CD14-positive monocyte (primary cell): ENCODE measurements around the gene TNNT3. TPM values are rescaled to one million over a fixed set of nuclear protein-coding genes. Genes with fewer than 3 reads are reported as not detected.

Source experiments
- DNase-seq, 3 donors: peaks; one replicate each; pipeline ENCODE4 v3.0.0-alpha.2; 2011 to 2022
- H2AFZ ChIP-seq: 2 replicates; pipeline ENCODE4 v1.6.0; 2012; ENCODE audit warnings: mild to moderate bottlenecking, low read depth, low read length, inconsistent platforms; ENCODE audit not compliant: insufficient read depth, poor library complexity, severe bottlenecking
- H3K27ac ChIP-seq, 2 donors: 1 replicate in 1 of 2; 2 replicates in 1 of 2; pipeline ENCODE4 v1.5.1; 2012 to 2013; ENCODE audit warnings: low read length in 2 of 2, control low read depth in 1 of 2, inconsistent platforms in 1 of 2, low read depth in 1 of 2, mild to moderate bottlenecking in 1 of 2
- H3K27me3 ChIP-seq, 2 donors: one replicate each; pipeline versions ENCODE4 v1.6.0 to v1.6.1; 2011 to 2013; ENCODE audit warnings: low read length in 2 of 2; ENCODE audit not compliant: control insufficient read depth in 2 of 2, insufficient read depth in 2 of 2
- H3K36me3 ChIP-seq, 2 donors: replicated peaks in 1 of 2; 1 replicate in 1 of 2; 2 replicates in 1 of 2; pipeline versions ENCODE4 v1.5.1 to v1.6.1; 2012 to 2013; ENCODE audit warnings: low read length in 2 of 2, control low read depth in 1 of 2, inconsistent platforms in 1 of 2, mild to moderate bottlenecking in 1 of 2; ENCODE audit not compliant: insufficient read depth in 2 of 2, control insufficient read depth in 1 of 2
- H3K4me1 ChIP-seq, 2 donors: 1 replicate in 1 of 2; 2 replicates in 1 of 2; pipeline versions ENCODE4 v1.5.1 to v1.6.1; 2012 to 2013; ENCODE audit warnings: low read length in 2 of 2, control low read depth in 1 of 2, inconsistent platforms in 1 of 2, mild to moderate bottlenecking in 1 of 2, moderate library complexity in 1 of 2; ENCODE audit not compliant: insufficient read depth in 2 of 2, control insufficient read depth in 1 of 2
- H3K4me2 ChIP-seq: replicated peaks from 2 replicates; pipeline ENCODE3; 2012; ENCODE audit warnings: low read length, moderate library complexity, mild to moderate bottlenecking; ENCODE audit not compliant: poor library complexity, severe bottlenecking; ENCODE audit errors: extremely low read depth
- H3K4me3 ChIP-seq, 3 experiments: fragments of 200-600 bp in 1 of 3; sonication (generic) in 1 of 3; replicated peaks in 1 of 3; 1 replicate in 2 of 3; 2 replicates in 1 of 3; pipeline ENCODE4 v1.5.1; 2011 to 2013; ENCODE audit warnings: low read length in 3 of 3, mild to moderate bottlenecking in 3 of 3, control low read depth in 2 of 3, low read depth in 2 of 3, inconsistent platforms in 1 of 3, moderate library complexity in 1 of 3
- H3K79me2 ChIP-seq: 2 replicates; pipeline ENCODE4 v1.6.0; 2012; ENCODE audit warnings: mild to moderate bottlenecking, control low read depth, inconsistent platforms, low read length, moderate library complexity; ENCODE audit not compliant: insufficient read depth
- H3K9ac ChIP-seq: 2 replicates; pipeline ENCODE4 v1.6.0; 2017; ENCODE audit warnings: low read length, mild to moderate bottlenecking; ENCODE audit not compliant: insufficient read depth, poor library complexity, severe bottlenecking
- H3K9me3 ChIP-seq, 2 donors: replicated peaks in 1 of 2; 1 replicate in 1 of 2; 2 replicates in 1 of 2; pipeline versions ENCODE4 v1.5.1 to v1.6.1; 2012 to 2013; ENCODE audit warnings: low read length in 2 of 2, control low read depth in 1 of 2; ENCODE audit not compliant: control insufficient read depth in 1 of 2, insufficient read depth in 1 of 2
- H4K20me1 ChIP-seq: 2 replicates; pipeline ENCODE4 v1.6.0; 2012; ENCODE audit warnings: mild to moderate bottlenecking, low read length, control low read depth, moderate library complexity; ENCODE audit not compliant: insufficient read depth
- H3K27ac Mint-ChIP-seq, 7 donors: one replicate each; pipeline ENCODE4 v1.8.0; 2020; ENCODE audit warnings: mild to moderate bottlenecking in 7 of 7, mixed read lengths in 7 of 7, moderate library complexity in 6 of 7, inconsistent platforms in 2 of 7
- H3K27me3 Mint-ChIP-seq, 3 donors: one replicate each; pipeline ENCODE4 v1.8.0; 2021 to 2022; ENCODE audit warnings: low read depth in 3 of 3, mild to moderate bottlenecking in 3 of 3, mixed read lengths in 3 of 3, moderate library complexity in 3 of 3, inconsistent platforms in 1 of 3
- H3K36me3 Mint-ChIP-seq, 2 donors: one replicate each; pipeline ENCODE4 v1.8.0; 2020; ENCODE audit warnings: mixed read lengths in 2 of 2, inconsistent platforms in 1 of 2, mild to moderate bottlenecking in 1 of 2
- H3K4me1 Mint-ChIP-seq: one replicate; pipeline ENCODE4 v1.8.0; 2020; ENCODE audit warnings: mild to moderate bottlenecking, mixed read lengths
- H3K4me3 Mint-ChIP-seq, 2 donors: one replicate each; pipeline ENCODE4 v1.8.0; 2020; ENCODE audit warnings: mild to moderate bottlenecking in 2 of 2, mixed read lengths in 2 of 2, moderate library complexity in 1 of 2
- H3K9me3 Mint-ChIP-seq, 7 donors: one replicate each; pipeline ENCODE4 v1.8.0; 2020 to 2022; ENCODE audit warnings: mixed read lengths in 7 of 7, mild to moderate bottlenecking in 6 of 7, moderate library complexity in 6 of 7, inconsistent platforms in 2 of 7
- CTCF ChIP-seq: fragments of 200-600 bp; IDR thresholded peaks from one replicate; pipeline ENCODE4 v1.8.0; 2022; ENCODE audit warnings: antibody characterized with exemption, mild to moderate bottlenecking
- WGBS: methylation state at CpG from one replicate; pipeline ENCODE4 v1.1.5; 2013; ENCODE audit warnings: missing lambda C conversion rate; ENCODE audit not compliant: insufficient coverage; 5-methylcytosine and 5-hydroxymethylcytosine counted together
- intact Hi-C, 2 donors: fragments of 100-400 bp; cut with micrococcal nuclease; formaldehyde crosslinking; loops; one replicate each; pipeline versions ENCODE4 v1.15.0 to v1.15.1; 2023
- polyA plus RNA-seq, 3 donors: library from polyadenylated mRNA; depleted of rRNA in 1 of 3; unstranded in 2 of 3; stranded (reverse) in 1 of 3; fragments of 300-500 nt in 2 of 3; fragments of >200 nt in 1 of 3; fragmentation: Illumina TruSeq in 2 of 3; gene quantifications; 1 replicate in 2 of 3; 2 replicates in 1 of 3; pipeline ENCODE4 v1.2.3, GENCODE V29; 2012 to 2021

The TNNT3 gene
- polyA plus RNA-seq, 3 donors = 1.4 TPM; not detected in 2

GRCh38 chr11:1920909-1921573 is 1.5 kb downstream of the TNNT3 start:
- intact Hi-C loops = loop anchor here in 1 of 2 donors (5.0 to 10.0 kb wide), 2 partner anchors 224 to 234 kb away; partner anchors contain the start of gene KRTAP5-6
- Histone ChIP-seq H4K20me1 (peaks cover 19% of the 10 kb centered on the region), H3K4me2 (no peak overlapping the region), H3K27ac (no peak overlapping the region), H3K4me1 (peaks cover 0 to 2% of the 10 kb centered on the region in 2 donors), H3K4me3 (no peak overlapping the region), H3K9me3 (no peaks in the 10 kb centered on the region), H3K36me3 (no peaks in the 10 kb centered on the region), H3K9ac (no peak overlapping the region), H3K79me2 (no peaks in the 10 kb centered on the region), H2AFZ (no peak overlapping the region), H3K27me3 (no peaks in the 10 kb centered on the region)
- peaks cover 0 to 4% (median 0%) of the 10 kb centered on the region in 7 donors for H3K9me3 Mint-ChIP-seq
- H3K4me3 Mint-ChIP-seq = no peak overlapping the region
- TF ChIP-seq CTCF = no peak
- DNase-seq = no peak
- no peak overlapping the region for H3K27ac Mint-ChIP-seq
- H3K27me3 Mint-ChIP-seq = peaks cover 5 to 7% (median 6%) of the 10 kb centered on the region in 3 donors
- WGBS = 88% methylated on average over 16 of the region's 21 CpGs
- no peaks in the 10 kb centered on the region for H3K36me3 Mint-ChIP-seq
- peaks cover 2% of the 10 kb centered on the region for H3K4me1 Mint-ChIP-seq

- Histone ChIP-seq H4K20me1 (peaks cover 13% of the 10 kb centered on the region), H3K27ac (no peak overlapping the region), H3K4me2 (no peak overlapping the region), H3K36me3 (no peaks in the 10 kb centered on the region), H3K27me3 (no peaks in the 10 kb centered on the region), H3K9me3 (no peaks in the 10 kb centered on the region), H3K4me3 (no peak overlapping the region), H3K9ac (no peak overlapping the region), H2AFZ (no peak overlapping the region), H3K79me2 (no peaks in the 10 kb centered on the region), H3K4me1 (peaks cover 0 to 8% of the 10 kb centered on the region in 2 donors)
- Mint-ChIP-seq H3K9me3 (peaks cover 0 to 4% (median 0%) of the 10 kb centered on the region in 7 donors), H3K27me3 (peaks cover 7 to 10% (median 9%) of the 10 kb centered on the region in 3 donors), H3K36me3 (no peaks in the 10 kb centered on the region), H3K4me3 (no peak overlapping the region), H3K27ac (no peak overlapping the region), H3K4me1 (peaks cover 7% of the 10 kb centered on the region)
- WGBS = 86% methylated on average over 10 of the region's 18 CpGs
- no peak for TF ChIP-seq CTCF
- no peak for DNase-seq
- intact Hi-C loops = loop anchor here in 1 of 2 donors (5.0 to 10.0 kb wide), 2 partner anchors 224 to 233 kb away; partner anchors contain the start of gene KRTAP5-6
Observed at GRCh38 chr11:1921574-1922141, 2.2 kb downstream of the TNNT3 start.
